ENCODE data around the gene HNRNPAB.

The HNRNPAB gene

DNA sequence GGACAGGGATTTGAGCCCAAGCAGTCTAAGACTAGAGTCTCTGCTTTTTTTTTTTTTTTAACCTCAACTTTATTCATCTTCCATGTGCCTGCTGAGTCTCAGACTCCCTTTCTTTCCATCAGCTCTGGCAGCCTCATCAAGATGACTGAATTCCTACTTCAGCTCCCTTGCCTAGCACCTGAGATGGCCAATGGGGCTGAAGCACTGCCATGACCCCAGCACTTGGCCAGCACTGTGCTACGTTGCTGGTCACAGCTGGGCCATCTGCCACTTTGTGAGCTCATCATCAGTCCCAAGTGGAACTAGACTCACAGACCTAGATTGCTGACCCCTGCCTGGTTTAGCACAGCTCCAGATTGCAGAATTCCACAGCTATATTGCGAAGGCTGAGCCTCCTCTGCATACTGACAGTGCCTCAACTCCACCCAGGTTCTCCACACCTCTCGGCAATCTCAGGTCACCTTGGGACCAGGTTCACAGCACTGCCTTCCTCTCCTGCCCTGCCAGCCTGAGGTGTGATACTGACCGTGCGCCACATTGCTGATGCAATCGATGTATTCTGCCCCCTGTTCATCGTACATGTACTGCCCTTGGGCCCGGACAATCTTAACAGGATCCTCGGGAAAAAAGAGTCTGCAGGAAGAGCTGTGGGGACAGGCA is 26.7 kb downstream of the HNRNPAB start:
- H3K27ac ChIP-seq, result peak overlapping the region; percentile 88
- TF ChIP-seq ZFX (IDR thresholded peaks at IDR 0.05; ENCODE audit: borderline replicate concordance), result no peak
- TF ChIP-seq, protein P1, sequence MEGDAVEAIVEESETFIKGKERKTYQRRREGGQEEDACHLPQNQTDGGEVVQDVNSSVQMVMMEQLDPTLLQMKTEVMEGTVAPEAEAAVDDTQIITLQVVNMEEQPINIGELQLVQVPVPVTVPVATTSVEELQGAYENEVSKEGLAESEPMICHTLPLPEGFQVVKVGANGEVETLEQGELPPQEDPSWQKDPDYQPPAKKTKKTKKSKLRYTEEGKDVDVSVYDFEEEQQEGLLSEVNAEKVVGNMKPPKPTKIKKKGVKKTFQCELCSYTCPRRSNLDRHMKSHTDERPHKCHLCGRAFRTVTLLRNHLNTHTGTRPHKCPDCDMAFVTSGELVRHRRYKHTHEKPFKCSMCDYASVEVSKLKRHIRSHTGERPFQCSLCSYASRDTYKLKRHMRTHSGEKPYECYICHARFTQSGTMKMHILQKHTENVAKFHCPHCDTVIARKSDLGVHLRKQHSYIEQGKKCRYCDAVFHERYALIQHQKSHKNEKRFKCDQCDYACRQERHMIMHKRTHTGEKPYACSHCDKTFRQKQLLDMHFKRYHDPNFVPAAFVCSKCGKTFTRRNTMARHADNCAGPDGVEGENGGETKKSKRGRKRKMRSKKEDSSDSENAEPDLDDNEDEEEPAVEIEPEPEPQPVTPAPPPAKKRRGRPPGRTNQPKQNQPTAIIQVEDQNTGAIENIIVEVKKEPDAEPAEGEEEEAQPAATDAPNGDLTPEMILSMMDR (IDR thresholded peaks at IDR 0.05), result no peak

DNA sequence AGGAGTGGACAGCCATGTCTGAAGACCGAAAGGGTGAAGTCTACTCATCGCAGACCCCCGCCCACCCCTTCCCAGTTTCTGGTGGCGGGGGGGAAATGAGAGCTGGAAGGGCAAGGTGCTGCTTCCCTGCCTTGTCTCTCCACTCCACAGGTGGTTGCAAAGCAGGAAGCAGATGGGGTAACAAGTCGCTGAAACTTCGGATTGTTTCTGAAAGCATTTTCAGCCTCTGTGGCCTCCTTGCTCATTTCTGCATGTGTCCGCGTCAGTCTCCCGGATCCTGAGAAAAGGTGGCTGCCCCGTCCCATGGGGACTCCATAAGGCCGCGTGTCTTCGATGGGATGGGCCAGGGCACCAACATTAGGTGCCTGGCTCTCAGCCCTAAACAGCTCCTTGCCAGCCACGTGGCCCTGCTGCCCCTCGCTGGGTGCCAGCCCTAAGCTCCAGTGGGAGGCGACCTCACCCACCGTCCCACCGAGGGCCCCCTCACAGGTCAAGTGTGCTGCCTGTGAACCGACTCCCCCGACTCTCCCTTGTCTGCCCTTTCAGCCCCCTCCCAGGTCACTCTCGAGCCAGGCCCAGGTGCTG is 27.3 kb downstream of the HNRNPAB start:
- no peak for TF ChIP-seq ZFX (IDR thresholded peaks at IDR 0.05; ENCODE audit: borderline replicate concordance)
- TF ChIP-seq, protein P1 (IDR thresholded peaks at IDR 0.05), result no peak
- peak overlapping the region; percentile 88 for H3K27ac ChIP-seq

DNA sequence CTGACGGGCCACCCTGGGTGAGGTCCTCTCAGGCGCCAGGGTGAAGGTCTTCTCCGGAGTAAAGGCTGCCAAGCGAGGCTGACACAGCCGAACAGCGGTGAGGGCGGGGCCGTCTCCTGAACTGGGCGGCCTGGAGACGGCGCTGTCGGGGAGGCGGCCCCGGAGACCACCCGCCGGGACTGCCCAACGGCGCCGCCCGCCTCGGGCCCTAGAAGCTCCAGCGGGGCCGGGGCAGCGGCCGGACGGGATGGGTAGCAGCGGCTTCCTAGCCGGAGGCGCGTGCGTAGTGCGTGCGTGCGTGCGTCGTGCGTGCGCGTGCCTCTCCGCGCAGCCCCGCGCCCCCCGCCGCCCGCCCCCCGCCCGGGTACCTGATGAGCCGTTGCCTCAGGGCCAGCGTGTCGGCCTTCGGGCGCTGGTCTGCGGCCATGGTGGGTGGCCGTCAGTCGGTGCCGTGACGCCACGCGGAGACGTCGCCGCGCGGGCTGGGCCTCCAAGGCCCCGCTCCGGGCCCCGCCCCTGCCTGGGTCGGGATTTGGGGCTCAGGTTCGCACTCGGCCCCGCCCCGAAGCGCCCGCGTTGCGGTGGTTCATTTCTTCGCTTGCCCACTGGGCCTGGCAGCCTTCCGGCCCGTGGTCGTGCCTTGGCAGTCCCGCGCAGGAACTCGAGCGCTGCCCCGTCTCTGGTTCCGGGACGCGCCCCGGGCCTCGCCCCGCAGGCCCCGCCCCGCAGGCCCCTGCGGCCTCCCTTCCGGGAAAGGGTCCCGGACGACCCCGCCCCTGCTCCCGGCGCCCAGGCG is 28.0 kb downstream of the HNRNPAB start, which contains the start of gene PHYKPL:
TSS of gene PHYKPL (minus strand) at position 679 of the 796 bp plus-strand sequence. CDS start at position 427, 252 bp downstream.
- TF ChIP-seq ZFX (IDR thresholded peaks at IDR 0.05; ENCODE audit: borderline replicate concordance), result no peak
- TF ChIP-seq, protein P1 (IDR thresholded peaks at IDR 0.05), result peak; percentile 29; the same call in 1 of the 2 replicates
- peak within 1 kb of the TSS; percentile 88 for H3K27ac ChIP-seq

- H3K27ac ChIP-seq, result peak overlapping the region; percentile 88
- no peak for TF ChIP-seq ZFX (IDR thresholded peaks at IDR 0.05; ENCODE audit: borderline replicate concordance)
- TF ChIP-seq, protein P1 (IDR thresholded peaks at IDR 0.05), result no peak
Observed at GRCh38 chr5:178232920-178233429, 28.6 kb downstream of the HNRNPAB start.

GRCh38 chr5:178234121-178234749 is 29.9 kb downstream of the HNRNPAB start:
- TF ChIP-seq, protein P1 (IDR thresholded peaks at IDR 0.05), result no peak
- no peak for TF ChIP-seq ZFX (IDR thresholded peaks at IDR 0.05; ENCODE audit: borderline replicate concordance)
- no peak overlapping the region for H3K27ac ChIP-seq

GRCh38 chr5:178234750-178235587 is 30.6 kb downstream of the HNRNPAB start:
- TF ChIP-seq ZFX (IDR thresholded peaks at IDR 0.05; ENCODE audit: borderline replicate concordance), result no peak
- TF ChIP-seq, protein P1 (IDR thresholded peaks at IDR 0.05), result peak; percentile 85
- no peak overlapping the region for H3K27ac ChIP-seq

Data from 22Rv1 (cell line).